HEK293T (cell line): Measurements from ENCODE around the gene EMD.

Experiments
- ARNT ChIP-seq: fragments of 450-650 bp; IDR thresholded peaks from 2 replicates; pipeline ENCODE4 v1.6.1; 2017; ENCODE audit warnings: mild to moderate bottlenecking
- BHLHE40 ChIP-seq: fragments of 450-650 bp; IDR thresholded peaks from 2 replicates; pipeline ENCODE4 v1.6.1; 2016; ENCODE audit warnings: mild to moderate bottlenecking, moderate library complexity, borderline replicate concordance
- FOXA1 ChIP-seq: fragments of 450-650 bp; IDR thresholded peaks from 2 replicates; pipeline ENCODE4 v1.6.1; 2016; ENCODE audit warnings: mild to moderate bottlenecking
- FOXK2 ChIP-seq: fragments of 450-650 bp; IDR thresholded peaks from 2 replicates; pipeline ENCODE4 v1.6.1; 2016; ENCODE audit warnings: mild to moderate bottlenecking
- L3MBTL2 ChIP-seq: fragments of 450-650 bp; conservative IDR thresholded peaks from 2 replicates; pipeline ENCODE4 v1.6.1; 2016; ENCODE audit warnings: mild to moderate bottlenecking
- LEF1 ChIP-seq: fragments of 450-650 bp; IDR thresholded peaks from 2 replicates; pipeline ENCODE4 v1.6.1; 2017; ENCODE audit warnings: mild to moderate bottlenecking, borderline replicate concordance
- NFRKB ChIP-seq: fragments of 450-650 bp; IDR thresholded peaks from 2 replicates; pipeline ENCODE4 v1.6.1; 2016; ENCODE audit warnings: mild to moderate bottlenecking, moderate library complexity
- PKNOX1 ChIP-seq: fragments of 450-650 bp; IDR thresholded peaks from 2 replicates; pipeline ENCODE4 v1.6.1; 2016
- SP1 ChIP-seq: fragments of 450-650 bp; IDR thresholded peaks from 2 replicates; pipeline ENCODE4 v1.6.1; 2017
- SUZ12 ChIP-seq: fragments of 450-650 bp; IDR thresholded peaks from 2 replicates; pipeline ENCODE4 v1.6.1; 2016; ENCODE audit warnings: mild to moderate bottlenecking
- TARDBP ChIP-seq: fragments of 450-650 bp; IDR thresholded peaks from 2 replicates; pipeline ENCODE4 v1.6.1; 2016

GRCh38 chrX:154334496-154334895 is 44.6 kb upstream of the EMD start:
- TF ChIP-seq PKNOX1: no peak
- TF ChIP-seq L3MBTL2: no peak
- no peak for TF ChIP-seq LEF1
- TF ChIP-seq FOXK2: no peak
- no peak for TF ChIP-seq SP1
- TF ChIP-seq TARDBP: no peak
- no peak for TF ChIP-seq FOXA1
- TF ChIP-seq NFRKB: no peak
- TF ChIP-seq ARNT: no peak
- TF ChIP-seq BHLHE40: no peak
- no peak for TF ChIP-seq SUZ12
